Measurements from ENCODE around the gene CLEC18A.

CLEC18A gene

DNA sequence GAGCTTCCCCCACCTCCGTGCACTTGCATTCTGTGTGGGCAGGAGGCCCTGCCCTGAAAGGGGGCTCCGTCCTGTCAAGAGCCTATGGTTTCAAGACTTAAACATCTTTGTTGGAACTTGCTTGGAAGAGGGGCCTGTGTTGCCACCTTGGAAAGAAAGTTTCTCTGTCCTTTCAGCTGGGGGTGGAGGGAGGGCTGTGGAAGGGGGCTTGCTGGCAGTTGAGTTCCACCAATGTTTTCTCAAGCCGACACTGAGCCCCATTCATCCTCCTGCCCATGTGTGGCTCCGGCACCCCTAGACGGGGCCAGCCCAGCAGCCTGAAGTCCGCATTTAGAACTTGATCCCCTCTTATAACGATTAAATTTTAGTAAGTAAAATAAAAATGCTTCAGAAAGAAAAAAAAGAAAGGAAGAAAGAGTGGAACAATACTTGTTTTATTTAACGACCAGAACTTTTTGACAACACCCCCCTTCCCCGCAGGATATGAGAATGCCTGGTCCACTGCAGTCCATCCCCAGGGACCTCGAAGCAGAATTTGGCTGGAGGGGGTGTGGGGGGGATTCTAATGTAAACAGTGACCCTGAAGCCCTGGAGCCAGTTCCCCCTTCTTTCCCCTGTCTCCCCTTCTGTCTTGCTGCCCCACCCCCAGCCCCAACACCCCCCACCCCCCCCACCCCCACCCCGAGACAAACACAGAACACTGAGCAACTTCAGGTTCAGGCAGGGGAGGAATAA, 26.9 kb upstream of the CLEC18A start:
- TF ChIP-seq, protein P1, sequence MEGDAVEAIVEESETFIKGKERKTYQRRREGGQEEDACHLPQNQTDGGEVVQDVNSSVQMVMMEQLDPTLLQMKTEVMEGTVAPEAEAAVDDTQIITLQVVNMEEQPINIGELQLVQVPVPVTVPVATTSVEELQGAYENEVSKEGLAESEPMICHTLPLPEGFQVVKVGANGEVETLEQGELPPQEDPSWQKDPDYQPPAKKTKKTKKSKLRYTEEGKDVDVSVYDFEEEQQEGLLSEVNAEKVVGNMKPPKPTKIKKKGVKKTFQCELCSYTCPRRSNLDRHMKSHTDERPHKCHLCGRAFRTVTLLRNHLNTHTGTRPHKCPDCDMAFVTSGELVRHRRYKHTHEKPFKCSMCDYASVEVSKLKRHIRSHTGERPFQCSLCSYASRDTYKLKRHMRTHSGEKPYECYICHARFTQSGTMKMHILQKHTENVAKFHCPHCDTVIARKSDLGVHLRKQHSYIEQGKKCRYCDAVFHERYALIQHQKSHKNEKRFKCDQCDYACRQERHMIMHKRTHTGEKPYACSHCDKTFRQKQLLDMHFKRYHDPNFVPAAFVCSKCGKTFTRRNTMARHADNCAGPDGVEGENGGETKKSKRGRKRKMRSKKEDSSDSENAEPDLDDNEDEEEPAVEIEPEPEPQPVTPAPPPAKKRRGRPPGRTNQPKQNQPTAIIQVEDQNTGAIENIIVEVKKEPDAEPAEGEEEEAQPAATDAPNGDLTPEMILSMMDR (IDR thresholded peaks at IDR 0.05; ENCODE audit: low read depth, low read length): no peak
- no peak overlapping the region for H3K4me3 ChIP-seq (ENCODE audit: low read depth, low read length)

DNA sequence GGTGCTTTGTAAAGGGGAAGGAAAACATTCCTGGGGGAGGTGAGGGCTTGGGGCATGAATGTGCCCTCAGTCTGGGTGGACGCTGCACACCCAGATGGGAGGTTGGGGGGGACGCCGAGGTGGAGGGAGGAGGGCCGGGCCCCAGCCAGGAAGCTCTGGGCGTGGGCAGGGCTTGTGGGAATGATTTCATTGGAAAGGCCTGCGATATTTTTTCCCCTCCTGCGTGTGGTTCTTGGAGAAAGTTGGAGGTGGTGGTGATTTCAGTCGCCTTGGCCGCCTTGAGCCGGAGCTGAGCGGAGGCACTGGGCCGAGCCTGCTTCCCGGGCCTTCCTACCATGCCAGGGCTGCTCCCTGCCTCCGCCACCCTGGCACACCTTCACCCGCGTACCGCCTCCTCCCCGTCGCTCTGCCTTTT, 26.4 kb upstream of the CLEC18A start:
- peak overlapping the region; percentile 7; the same call in 1 of the 2 replicates for H3K4me3 ChIP-seq (ENCODE audit: low read depth, low read length)
- TF ChIP-seq, protein P1 (IDR thresholded peaks at IDR 0.05; ENCODE audit: low read depth, low read length): no peak

DNA sequence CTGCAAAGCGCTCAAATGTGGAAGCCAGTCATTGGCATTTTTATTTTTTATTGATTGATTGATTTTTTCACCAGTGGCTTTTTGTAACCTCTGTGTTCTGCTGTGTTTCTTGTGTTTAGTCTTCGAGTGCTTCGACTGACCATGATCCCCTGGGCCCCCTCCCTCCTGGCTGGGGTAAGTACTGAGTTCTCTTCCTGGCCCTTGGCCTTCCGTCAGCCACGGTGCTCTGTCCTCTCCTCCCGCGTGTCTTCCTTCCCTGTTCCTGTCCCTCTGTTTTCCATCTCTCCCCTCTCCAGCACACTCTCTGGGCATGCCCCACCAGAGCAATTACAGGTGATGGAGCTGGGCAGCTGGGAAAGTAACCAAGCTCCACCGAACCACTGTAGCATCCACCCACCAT, 25.8 kb upstream of the CLEC18A start:
- H3K4me3 ChIP-seq (ENCODE audit: low read depth, low read length): no peak overlapping the region; the same call in 1 of the 2 replicates
- TF ChIP-seq, protein P1 (IDR thresholded peaks at IDR 0.05; ENCODE audit: low read depth, low read length): no peak

DNA sequence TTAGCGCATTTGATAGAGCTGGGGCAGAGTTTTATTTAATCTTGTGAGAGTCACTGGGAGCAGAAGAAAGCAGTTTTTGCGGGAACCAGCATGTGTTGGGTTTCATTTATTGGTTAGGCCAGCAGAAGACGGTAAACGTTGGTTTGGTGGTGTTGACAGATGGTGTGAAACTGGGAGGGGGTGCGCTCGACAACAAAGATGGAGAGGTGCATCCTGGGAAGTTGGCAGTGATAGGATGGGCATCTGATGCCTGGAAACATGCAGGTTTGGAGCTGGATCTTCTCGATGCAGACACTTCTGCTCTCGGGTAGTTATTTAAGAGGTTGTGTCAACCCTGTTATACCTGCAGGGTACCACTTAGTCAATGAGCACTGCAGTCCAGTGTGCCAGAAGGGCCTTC, 24.9 kb upstream of the CLEC18A start:
- TF ChIP-seq, protein P1 (IDR thresholded peaks at IDR 0.05; ENCODE audit: low read depth, low read length): no peak
- H3K4me3 ChIP-seq (ENCODE audit: low read depth, low read length): no peak overlapping the region

DNA sequence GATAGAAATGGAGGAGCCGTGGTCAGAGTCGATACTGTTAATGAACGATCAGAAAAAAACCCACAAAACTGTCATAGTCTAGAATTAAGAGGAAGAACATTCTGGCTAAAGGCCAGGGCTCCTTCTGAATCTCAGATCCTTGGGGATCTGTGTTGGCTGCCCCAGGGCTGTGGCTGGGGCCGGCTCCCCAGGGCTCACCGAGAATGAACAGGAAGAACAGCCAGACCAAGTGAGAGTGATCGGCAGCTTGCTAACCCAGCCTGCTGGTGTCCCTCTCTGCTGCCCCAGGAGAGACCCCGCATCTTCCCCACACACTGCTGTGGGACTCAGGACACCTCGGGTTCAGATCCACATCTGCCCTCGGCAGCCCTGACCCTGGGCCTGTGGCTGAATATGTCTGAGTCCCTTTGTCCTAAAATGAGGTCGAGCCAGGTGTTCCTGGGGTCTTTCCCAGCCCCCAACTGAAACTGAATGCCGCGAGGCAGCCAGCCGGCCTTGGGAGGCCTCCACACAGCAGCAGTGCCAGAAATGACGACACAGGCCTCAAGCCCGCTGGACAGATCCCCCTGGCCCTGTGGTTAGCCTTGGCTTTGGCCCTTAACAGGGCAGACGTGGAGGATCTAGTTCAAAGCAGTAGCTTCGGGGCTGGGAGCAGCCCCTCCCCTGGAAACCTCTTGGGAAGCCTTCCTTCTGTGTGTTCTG, 23.9 kb upstream of the CLEC18A start:
- H3K4me3 ChIP-seq (ENCODE audit: low read depth, low read length): no peak overlapping the region
- TF ChIP-seq, protein P1 (IDR thresholded peaks at IDR 0.05; ENCODE audit: low read depth, low read length): no peak

DNA sequence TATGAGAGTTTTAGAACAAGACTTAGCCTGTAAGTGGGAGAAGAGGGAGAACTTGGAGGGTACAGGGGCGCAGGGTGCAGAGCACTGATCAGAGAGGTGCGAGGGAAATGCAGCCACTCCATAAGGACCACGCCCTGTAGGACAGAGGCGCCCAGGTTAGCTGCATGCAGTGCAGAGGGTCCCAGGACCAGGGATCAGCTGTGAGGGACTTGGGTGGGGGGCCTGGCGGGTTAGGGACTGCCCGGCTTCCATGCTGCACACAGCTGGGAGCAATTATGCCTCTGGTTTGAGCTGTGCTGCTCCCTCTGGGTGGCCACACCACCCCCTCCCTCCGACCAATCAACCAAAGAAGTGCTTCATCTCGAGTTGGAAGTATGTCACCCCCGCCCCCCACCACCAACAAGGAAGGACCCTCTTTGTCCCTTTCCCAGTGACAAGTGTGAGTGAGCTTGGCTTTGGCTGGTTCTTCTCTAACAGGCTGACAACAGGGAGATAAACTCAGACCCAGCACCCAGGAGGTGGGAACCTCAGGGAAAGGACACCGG, 22.2 kb upstream of the CLEC18A start:
- no peak overlapping the region for H3K4me3 ChIP-seq (ENCODE audit: low read depth, low read length)
- TF ChIP-seq, protein P1 (IDR thresholded peaks at IDR 0.05; ENCODE audit: low read depth, low read length): no peak

DNA sequence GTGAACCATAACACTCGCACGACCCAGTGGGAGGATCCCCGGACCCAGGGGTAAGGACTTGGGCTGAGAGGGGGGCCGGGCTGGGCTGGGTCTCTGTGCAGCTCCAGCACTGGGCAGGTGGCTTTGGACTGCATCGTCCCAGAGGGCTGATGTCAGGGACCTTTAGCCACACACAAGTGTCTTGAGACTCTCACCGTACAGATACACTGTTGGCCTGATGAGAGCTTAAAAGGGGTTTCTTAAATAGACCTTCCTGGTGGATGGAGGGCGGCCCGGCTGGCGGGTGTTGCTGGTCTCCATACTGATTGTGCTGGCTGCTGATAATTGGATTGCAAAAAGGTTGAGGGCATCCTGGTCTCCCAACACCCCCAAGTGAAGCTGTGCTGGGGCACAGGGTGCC, 21.7 kb upstream of the CLEC18A start:
- TF ChIP-seq, protein P1 (IDR thresholded peaks at IDR 0.05; ENCODE audit: low read depth, low read length): no peak
- H3K4me3 ChIP-seq (ENCODE audit: low read depth, low read length): no peak overlapping the region
